Measurements from ENCODE around the gene HSPG2. TPM values are rescaled to one million over a fixed set of nuclear protein-coding genes. Genes with fewer than 3 reads are reported as not detected.

Gene HSPG2
- total RNA-seq, 4 donors from 2014 or later = 311 to 1,021 (median 351) TPM

DNA sequence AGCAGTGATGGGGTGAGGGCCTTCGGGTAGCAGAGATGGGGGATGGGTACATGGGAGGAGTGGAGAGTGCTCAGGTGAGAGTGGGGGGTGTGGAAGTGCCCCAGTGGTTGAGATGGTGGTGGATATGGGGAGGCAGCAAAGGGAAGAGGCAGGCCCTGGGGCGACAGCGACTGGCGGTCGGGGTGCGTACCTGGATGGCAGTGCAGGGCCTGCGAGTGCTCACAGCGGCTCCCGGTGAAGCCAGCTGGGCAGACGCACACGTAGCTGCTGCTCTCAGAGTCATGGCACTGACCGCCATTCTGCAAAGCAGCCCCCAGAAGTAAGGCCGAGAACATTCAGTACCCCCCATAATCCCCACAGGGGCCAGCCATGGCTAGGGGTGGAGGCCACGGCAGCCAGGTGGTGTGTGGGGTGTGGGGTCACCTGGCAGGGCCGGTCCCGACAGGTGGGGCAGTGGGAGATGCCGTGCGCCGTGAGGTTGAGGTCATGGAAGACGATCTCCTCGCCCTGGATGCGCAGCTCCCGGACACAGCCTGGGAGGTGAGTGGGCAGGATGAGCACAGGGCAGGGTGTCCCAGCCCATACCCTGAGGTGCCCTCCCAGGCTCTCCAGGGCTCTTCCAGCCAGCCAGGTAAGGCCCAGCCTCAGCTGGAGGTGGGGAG is 106.2 kb downstream of the HSPG2 start:
- Histone ChIP-seq H3K36me3 (peaks cover 4 to 100% of the 10 kb centered on the region in 2 donors), H3K27me3 (no peaks in the 10 kb centered on the region), H3K4me1 (no peaks in the 10 kb centered on the region), H3K4me3 (no peak overlapping the region), H3K9me3 (peaks cover 0 to 7% (median 0%) of the 10 kb centered on the region in 3 donors), H3K27ac (no peak overlapping the region)
- WGBS, 2 donors (ENCODE audit: low coverage in 1 of 2) = 73 to 84% methylated on average over 7 to 10 of the region's 23 CpGs
- TF ChIP-seq POLR2AphosphoS5 (IDR thresholded peaks at IDR 0.05) (no peak), EP300 (IDR thresholded peaks at IDR 0.05) (no peak), POLR2A (IDR thresholded peaks at IDR 0.05) (no peak)
- TF ChIP-seq, protein P1, sequence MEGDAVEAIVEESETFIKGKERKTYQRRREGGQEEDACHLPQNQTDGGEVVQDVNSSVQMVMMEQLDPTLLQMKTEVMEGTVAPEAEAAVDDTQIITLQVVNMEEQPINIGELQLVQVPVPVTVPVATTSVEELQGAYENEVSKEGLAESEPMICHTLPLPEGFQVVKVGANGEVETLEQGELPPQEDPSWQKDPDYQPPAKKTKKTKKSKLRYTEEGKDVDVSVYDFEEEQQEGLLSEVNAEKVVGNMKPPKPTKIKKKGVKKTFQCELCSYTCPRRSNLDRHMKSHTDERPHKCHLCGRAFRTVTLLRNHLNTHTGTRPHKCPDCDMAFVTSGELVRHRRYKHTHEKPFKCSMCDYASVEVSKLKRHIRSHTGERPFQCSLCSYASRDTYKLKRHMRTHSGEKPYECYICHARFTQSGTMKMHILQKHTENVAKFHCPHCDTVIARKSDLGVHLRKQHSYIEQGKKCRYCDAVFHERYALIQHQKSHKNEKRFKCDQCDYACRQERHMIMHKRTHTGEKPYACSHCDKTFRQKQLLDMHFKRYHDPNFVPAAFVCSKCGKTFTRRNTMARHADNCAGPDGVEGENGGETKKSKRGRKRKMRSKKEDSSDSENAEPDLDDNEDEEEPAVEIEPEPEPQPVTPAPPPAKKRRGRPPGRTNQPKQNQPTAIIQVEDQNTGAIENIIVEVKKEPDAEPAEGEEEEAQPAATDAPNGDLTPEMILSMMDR (IDR thresholded peaks at IDR 0.05) = no peak
- no peak for ATAC-seq

DNA sequence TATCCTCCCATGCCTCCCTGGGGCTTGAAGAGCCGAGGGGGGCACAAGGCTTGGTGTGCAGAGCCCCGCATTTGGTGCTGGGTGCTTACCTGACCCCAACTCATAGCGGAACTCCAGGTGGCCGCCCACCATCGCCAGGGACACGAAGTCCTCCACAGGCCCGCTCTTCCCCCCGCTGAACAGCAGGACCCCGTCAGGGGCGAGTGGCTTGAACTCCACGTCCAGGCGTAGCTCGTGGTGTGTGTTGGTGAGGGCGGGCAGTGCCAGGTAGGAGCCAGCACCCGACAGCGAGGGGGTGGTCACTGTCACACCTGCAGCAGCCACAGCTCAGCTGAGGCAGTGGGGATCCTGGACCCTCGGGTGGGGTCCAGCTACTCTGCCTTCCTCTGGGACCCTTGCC is 107.8 kb downstream of the HSPG2 start:
- Histone ChIP-seq H3K4me1 (no peaks in the 10 kb centered on the region), H3K4me3 (no peak overlapping the region), H3K36me3 (peaks cover 0 to 100% of the 10 kb centered on the region in 2 donors), H3K9me3 (peaks cover 0 to 2% (median 0%) of the 10 kb centered on the region in 3 donors), H3K27ac (no peak overlapping the region), H3K27me3 (no peaks in the 10 kb centered on the region)
- TF ChIP-seq, protein P1 (IDR thresholded peaks at IDR 0.05) = no peak
- TF ChIP-seq POLR2A (IDR thresholded peaks at IDR 0.05) (no peak), EP300 (IDR thresholded peaks at IDR 0.05) (no peak), POLR2AphosphoS5 (IDR thresholded peaks at IDR 0.05) (no peak)
- ATAC-seq = no peak
- no CpG with 5 or more reads among the region's 17 CpGs for WGBS, 2 donors (ENCODE audit: low coverage in 1 of 2)

DNA sequence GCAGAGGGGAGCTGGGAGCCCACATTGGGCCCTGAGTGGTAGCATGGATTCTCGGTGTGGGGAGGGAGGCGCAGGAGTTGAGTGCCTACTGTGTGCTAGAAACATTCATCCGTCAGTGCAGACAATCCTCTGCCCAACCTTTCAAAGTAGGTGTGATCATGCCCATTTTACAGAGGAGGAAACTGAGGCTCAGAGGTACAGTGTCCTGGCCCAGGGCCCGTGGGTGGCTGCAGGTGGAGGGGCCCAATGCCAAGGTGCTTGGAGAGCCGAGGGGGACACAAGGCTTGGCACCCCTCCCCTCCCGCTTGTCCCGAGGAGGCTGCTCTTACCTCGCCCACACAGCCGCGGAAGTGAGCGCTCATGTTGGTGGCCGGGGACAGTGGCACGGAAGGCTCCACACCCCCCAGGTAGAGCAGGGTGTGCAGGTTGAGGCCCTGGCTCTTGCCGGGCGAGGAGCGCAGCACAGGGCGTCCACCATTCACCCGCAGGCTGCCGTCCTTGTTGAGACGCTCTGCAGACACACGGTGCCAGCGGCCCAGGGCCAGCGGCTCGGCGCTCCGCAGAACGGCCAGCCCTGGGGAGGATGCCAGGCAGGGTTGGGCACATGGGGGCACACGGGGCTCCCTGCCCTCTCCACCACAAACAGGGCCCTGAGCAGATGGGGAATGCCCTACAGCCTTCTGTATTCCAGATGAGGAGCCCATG is 108.5 kb downstream of the HSPG2 start:
- no peak for TF ChIP-seq POLR2A (IDR thresholded peaks at IDR 0.05)
- no peak for TF ChIP-seq POLR2AphosphoS5 (IDR thresholded peaks at IDR 0.05)
- TF ChIP-seq, protein P1 (IDR thresholded peaks at IDR 0.05) = no peak
- no peak for TF ChIP-seq EP300 (IDR thresholded peaks at IDR 0.05)
- Histone ChIP-seq H3K4me3 (no peak overlapping the region), H3K27ac (no peak overlapping the region), H3K27me3 (no peaks in the 10 kb centered on the region), H3K4me1 (no peaks in the 10 kb centered on the region), H3K36me3 (peaks cover 0 to 100% of the 10 kb centered on the region in 2 donors), H3K9me3 (no peaks in the 10 kb centered on the region)
- WGBS, 2 donors (ENCODE audit: low coverage in 1 of 2) = 60% methylated on average over 1 of the region's 28 CpGs; no CpG with 5 or more reads in 1 of the 2 donors
- no peak for ATAC-seq

DNA sequence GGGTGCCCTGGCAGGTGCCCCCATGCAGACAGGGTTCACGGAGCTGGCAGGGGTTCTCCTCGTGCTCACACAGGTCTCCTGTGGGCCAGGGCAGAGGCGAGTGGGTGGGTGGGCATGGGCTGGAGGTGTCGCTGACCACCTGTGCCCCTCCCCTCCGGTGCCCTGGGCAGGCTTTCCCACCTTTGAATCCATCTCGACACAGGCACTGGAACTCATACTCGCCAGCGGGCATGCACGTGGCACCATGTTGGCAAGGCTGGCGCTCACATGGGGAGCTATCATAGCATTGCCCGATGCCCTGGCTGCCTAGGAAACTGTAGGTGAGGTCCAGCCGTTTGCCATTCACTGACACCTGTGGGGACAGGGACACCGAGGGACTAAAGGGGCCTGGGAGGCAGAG is 109.0 kb downstream of the HSPG2 start:
- Histone ChIP-seq H3K4me1 (no peaks in the 10 kb centered on the region), H3K27ac (no peak overlapping the region), H3K4me3 (no peak overlapping the region), H3K27me3 (no peaks in the 10 kb centered on the region), H3K36me3 (peaks cover 0 to 100% of the 10 kb centered on the region in 2 donors), H3K9me3 (no peaks in the 10 kb centered on the region)
- 93% methylated on average over 3 of the region's 13 CpGs; no CpG with 5 or more reads in 1 of the 2 donors for WGBS, 2 donors (ENCODE audit: low coverage in 1 of 2)
- TF ChIP-seq EP300 (IDR thresholded peaks at IDR 0.05) (no peak), POLR2AphosphoS5 (IDR thresholded peaks at IDR 0.05) (no peak), POLR2A (IDR thresholded peaks at IDR 0.05) (no peak)
- TF ChIP-seq, protein P1 (IDR thresholded peaks at IDR 0.05) = no peak
- ATAC-seq = no peak

All from gastroesophageal sphincter (tissue), 4 donors.